ENCODE results near the gene NXT1. TPM values are rescaled to one million over a fixed set of nuclear protein-coding genes. Genes with fewer than 3 reads are reported as not detected.

Gene NXT1
- polyA plus RNA-seq, 1 of the 3 experiments (the other 2 are of a cell fraction): 28.2 TPM

DNA sequence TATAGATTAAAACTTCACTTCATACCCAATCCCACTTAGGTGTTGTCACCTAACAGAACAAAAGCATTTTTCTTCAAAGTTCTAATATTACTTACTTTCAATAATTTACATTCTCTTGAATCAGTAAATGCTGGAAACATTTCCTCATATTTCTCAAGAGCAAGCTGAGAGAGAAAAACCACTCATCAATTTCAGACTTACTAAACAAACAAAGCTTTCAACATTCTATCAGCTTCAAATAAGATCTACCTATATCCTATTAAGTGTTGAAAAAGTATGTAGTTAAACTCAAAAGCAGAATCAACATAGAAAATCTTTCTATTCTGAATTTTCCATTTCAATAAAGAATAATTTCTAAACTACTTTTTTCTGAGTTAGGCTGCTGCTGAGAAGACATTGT lies 29.2 kb downstream of the NXT1 start:
- POLR2A ChIA-PET: no interaction called here
- no peaks in the 10 kb centered on the region for H3K27me3 ChIP-seq (ENCODE audit: insufficient read depth)
- no peaks in the 10 kb centered on the region for H3K9me2 ChIP-seq
- H3K4me2 ChIP-seq: no peak overlapping the region
- no peak for DNase-seq
- H3K27ac ChIP-seq (ENCODE audit: low read depth in 2 of 2, low read length in 1 of 2): no peak overlapping the region
- H4K20me1 ChIP-seq (ENCODE audit: insufficient read depth): no peaks in the 10 kb centered on the region
- H3K36me3 ChIP-seq (replicated peaks in 1 of 2; ENCODE audit: control insufficient read depth in 1 of 2, insufficient read depth in 2 of 2, low read length in 1 of 2): peaks cover 23 to 24% of the 10 kb centered on the region in 2 experiments
- H3K9me3 ChIP-seq: 0 out of 2 replicates have a peak, but pooled peaks cover 3% of the 10 kb centered on the region
- H3K79me2 ChIP-seq (ENCODE audit: insufficient read depth): no peaks in the 10 kb centered on the region
- no peak overlapping the region for H3K9ac ChIP-seq
- no peaks in the 10 kb centered on the region for H3F3A ChIP-seq (replicated peaks; ENCODE audit: insufficient read depth)
- H2AFZ ChIP-seq (ENCODE audit: low read depth): no peak overlapping the region
- no peaks in the 10 kb centered on the region for H3K4me1 ChIP-seq (ENCODE audit: control insufficient read depth in 1 of 2, insufficient read depth in 2 of 2, low read depth in 1 of 2, low read length in 1 of 2)
- TF ChIP-seq MXI1 (IDR thresholded peaks at IDR 0.05; ENCODE audit: low read depth, low read length): no peak
- TF ChIP-seq, protein P1, sequence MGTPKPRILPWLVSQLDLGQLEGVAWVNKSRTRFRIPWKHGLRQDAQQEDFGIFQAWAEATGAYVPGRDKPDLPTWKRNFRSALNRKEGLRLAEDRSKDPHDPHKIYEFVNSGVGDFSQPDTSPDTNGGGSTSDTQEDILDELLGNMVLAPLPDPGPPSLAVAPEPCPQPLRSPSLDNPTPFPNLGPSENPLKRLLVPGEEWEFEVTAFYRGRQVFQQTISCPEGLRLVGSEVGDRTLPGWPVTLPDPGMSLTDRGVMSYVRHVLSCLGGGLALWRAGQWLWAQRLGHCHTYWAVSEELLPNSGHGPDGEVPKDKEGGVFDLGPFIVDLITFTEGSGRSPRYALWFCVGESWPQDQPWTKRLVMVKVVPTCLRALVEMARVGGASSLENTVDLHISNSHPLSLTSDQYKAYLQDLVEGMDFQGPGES (IDR thresholded peaks at IDR 0.05; ENCODE audit: low read depth, low read length): no peak
- no peak for TF ChIP-seq RAD21 (IDR thresholded peaks at IDR 0.05; ENCODE audit: low read length)
- no peak for TF ChIP-seq GABPA (IDR thresholded peaks at IDR 0.05; ENCODE audit: low read depth)
- TF ChIP-seq, protein P2, sequence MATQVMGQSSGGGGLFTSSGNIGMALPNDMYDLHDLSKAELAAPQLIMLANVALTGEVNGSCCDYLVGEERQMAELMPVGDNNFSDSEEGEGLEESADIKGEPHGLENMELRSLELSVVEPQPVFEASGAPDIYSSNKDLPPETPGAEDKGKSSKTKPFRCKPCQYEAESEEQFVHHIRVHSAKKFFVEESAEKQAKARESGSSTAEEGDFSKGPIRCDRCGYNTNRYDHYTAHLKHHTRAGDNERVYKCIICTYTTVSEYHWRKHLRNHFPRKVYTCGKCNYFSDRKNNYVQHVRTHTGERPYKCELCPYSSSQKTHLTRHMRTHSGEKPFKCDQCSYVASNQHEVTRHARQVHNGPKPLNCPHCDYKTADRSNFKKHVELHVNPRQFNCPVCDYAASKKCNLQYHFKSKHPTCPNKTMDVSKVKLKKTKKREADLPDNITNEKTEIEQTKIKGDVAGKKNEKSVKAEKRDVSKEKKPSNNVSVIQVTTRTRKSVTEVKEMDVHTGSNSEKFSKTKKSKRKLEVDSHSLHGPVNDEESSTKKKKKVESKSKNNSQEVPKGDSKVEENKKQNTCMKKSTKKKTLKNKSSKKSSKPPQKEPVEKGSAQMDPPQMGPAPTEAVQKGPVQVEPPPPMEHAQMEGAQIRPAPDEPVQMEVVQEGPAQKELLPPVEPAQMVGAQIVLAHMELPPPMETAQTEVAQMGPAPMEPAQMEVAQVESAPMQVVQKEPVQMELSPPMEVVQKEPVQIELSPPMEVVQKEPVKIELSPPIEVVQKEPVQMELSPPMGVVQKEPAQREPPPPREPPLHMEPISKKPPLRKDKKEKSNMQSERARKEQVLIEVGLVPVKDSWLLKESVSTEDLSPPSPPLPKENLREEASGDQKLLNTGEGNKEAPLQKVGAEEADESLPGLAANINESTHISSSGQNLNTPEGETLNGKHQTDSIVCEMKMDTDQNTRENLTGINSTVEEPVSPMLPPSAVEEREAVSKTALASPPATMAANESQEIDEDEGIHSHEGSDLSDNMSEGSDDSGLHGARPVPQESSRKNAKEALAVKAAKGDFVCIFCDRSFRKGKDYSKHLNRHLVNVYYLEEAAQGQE (IDR thresholded peaks at IDR 0.05; ENCODE audit: low read depth, low read length): no peak
- TF ChIP-seq, protein P3, sequence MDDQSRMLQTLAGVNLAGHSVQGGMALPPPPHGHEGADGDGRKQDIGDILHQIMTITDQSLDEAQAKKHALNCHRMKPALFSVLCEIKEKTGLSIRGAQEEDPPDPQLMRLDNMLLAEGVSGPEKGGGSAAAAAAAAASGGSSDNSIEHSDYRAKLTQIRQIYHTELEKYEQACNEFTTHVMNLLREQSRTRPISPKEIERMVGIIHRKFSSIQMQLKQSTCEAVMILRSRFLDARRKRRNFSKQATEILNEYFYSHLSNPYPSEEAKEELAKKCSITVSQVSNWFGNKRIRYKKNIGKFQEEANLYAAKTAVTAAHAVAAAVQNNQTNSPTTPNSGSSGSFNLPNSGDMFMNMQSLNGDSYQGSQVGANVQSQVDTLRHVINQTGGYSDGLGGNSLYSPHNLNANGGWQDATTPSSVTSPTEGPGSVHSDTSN (IDR thresholded peaks at IDR 0.05): no peak
- TF ChIP-seq, protein P4, sequence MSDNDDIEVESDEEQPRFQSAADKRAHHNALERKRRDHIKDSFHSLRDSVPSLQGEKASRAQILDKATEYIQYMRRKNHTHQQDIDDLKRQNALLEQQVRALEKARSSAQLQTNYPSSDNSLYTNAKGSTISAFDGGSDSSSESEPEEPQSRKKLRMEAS (IDR thresholded peaks at IDR 0.05; ENCODE audit: low read depth): no peak
- no peak for TF ChIP-seq CHD2 (IDR thresholded peaks at IDR 0.05; ENCODE audit: low read length, partially characterized antibody)
- TF ChIP-seq FOXJ3 (CRISPR knock-in tag; IDR thresholded peaks at IDR 0.05): no peak
- TF ChIP-seq, protein P5, sequence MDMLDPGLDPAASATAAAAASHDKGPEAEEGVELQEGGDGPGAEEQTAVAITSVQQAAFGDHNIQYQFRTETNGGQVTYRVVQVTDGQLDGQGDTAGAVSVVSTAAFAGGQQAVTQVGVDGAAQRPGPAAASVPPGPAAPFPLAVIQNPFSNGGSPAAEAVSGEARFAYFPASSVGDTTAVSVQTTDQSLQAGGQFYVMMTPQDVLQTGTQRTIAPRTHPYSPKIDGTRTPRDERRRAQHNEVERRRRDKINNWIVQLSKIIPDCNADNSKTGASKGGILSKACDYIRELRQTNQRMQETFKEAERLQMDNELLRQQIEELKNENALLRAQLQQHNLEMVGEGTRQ (IDR thresholded peaks at IDR 0.05; ENCODE audit: borderline replicate concordance, low read depth, low read length): no peak
- no peak for TF ChIP-seq MEF2A (IDR thresholded peaks at IDR 0.05; ENCODE audit: borderline replicate concordance, low read depth)
- TF ChIP-seq RFX5 (IDR thresholded peaks at IDR 0.05; ENCODE audit: low read length): no peak
- TF ChIP-seq, protein P6, sequence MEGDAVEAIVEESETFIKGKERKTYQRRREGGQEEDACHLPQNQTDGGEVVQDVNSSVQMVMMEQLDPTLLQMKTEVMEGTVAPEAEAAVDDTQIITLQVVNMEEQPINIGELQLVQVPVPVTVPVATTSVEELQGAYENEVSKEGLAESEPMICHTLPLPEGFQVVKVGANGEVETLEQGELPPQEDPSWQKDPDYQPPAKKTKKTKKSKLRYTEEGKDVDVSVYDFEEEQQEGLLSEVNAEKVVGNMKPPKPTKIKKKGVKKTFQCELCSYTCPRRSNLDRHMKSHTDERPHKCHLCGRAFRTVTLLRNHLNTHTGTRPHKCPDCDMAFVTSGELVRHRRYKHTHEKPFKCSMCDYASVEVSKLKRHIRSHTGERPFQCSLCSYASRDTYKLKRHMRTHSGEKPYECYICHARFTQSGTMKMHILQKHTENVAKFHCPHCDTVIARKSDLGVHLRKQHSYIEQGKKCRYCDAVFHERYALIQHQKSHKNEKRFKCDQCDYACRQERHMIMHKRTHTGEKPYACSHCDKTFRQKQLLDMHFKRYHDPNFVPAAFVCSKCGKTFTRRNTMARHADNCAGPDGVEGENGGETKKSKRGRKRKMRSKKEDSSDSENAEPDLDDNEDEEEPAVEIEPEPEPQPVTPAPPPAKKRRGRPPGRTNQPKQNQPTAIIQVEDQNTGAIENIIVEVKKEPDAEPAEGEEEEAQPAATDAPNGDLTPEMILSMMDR (IDR thresholded peaks at IDR 0.05): no peak
- no peak for TF ChIP-seq NFIC (IDR thresholded peaks at IDR 0.05; ENCODE audit: borderline replicate concordance)
- TF ChIP-seq TAF1 (IDR thresholded peaks at IDR 0.05; ENCODE audit: borderline replicate concordance, low read depth, low read length): no peak
- TF ChIP-seq TEAD4 (IDR thresholded peaks at IDR 0.05; ENCODE audit: borderline replicate concordance, insufficient read depth): no peak
- TF ChIP-seq ELF1 (IDR thresholded peaks at IDR 0.05): no peak
- no peak for TF ChIP-seq FOXM1 (IDR thresholded peaks at IDR 0.05; ENCODE audit: low read depth)
- CTCF ChIA-PET: interaction anchor here (0.8 kb wide), 1 partner anchor 63 kb away, joined by 3 read pairs; no protein-coding TSS in a partner anchor
- H3K4me3 ChIP-seq (ENCODE audit: low read depth in 2 of 2, low read length in 1 of 2): no peak overlapping the region

All from SK-N-SH (cell line).